Smooth muscle cell (in vitro differentiated cells): ENCODE measurements around the gene SLFN14. TPM values are rescaled to one million over a fixed set of nuclear protein-coding genes. Genes with fewer than 3 reads are reported as not detected.
"Not testable (repeated sequence)": the region's sequence is repeated elsewhere in the genome, so short reads cannot be mapped to it uniquely, and the experiment has no call there.

ENCODE experiments used
- DNase-seq: peaks from one replicate; lab custom pipeline; 2025; ENCODE audit not compliant: unreplicated experiment; lab: John Stamatoyannopoulos, UW
- H2AFZ ChIP-seq: fragments of 200-600 bp; sonication (generic); 2 replicates; pipeline ENCODE4 v1.6.0; 2016; ENCODE audit warnings: antibody characterized with exemption, low read depth, mild to moderate bottlenecking
- H3F3A ChIP-seq: fragments of 200-600 bp; sonication (generic); 2 replicates; pipeline ENCODE4 v1.6.0; 2017; ENCODE audit warnings: antibody characterized with exemption, low read depth
- H3K27ac ChIP-seq: fragments of 200-600 bp; sonication (generic); 2 replicates; pipeline ENCODE4 v1.5.1; 2016; ENCODE audit warnings: low read depth, mild to moderate bottlenecking
- H3K27me3 ChIP-seq: fragments of 200-600 bp; sonication (generic); 2 replicates; pipeline ENCODE4 v1.6.1; 2016; ENCODE audit warnings: low read depth, mild to moderate bottlenecking
- H3K36me3 ChIP-seq: fragments of 200-600 bp; sonication (generic); 2 replicates; pipeline ENCODE4 v1.5.1; 2016; ENCODE audit warnings: low read depth
- H3K4me1 ChIP-seq: fragments of 200-600 bp; sonication (generic); 2 replicates; pipeline ENCODE4 v1.5.1; 2016; ENCODE audit warnings: low read depth
- H3K4me2 ChIP-seq: fragments of 200-600 bp; sonication (generic); 2 replicates; pipeline ENCODE4 v1.6.0; 2016; ENCODE audit warnings: mild to moderate bottlenecking
- H3K4me3 ChIP-seq: fragments of 200-600 bp; sonication (generic); 2 replicates; pipeline ENCODE4 v1.5.1; 2016; ENCODE audit warnings: mild to moderate bottlenecking
- H3K79me2 ChIP-seq: fragments of 200-600 bp; sonication (generic); 2 replicates; pipeline ENCODE4 v1.6.0; 2016; ENCODE audit warnings: low read depth, mild to moderate bottlenecking
- H3K9ac ChIP-seq: fragments of 200-600 bp; sonication (generic); 2 replicates; pipeline ENCODE4 v1.6.0; 2016; ENCODE audit warnings: low read depth
- H3K9me3 ChIP-seq: fragments of 200-600 bp; sonication (generic); replicated peaks from 2 replicates; pipeline ENCODE4 v1.5.1; 2016; ENCODE audit warnings: low read depth
- H4K20me1 ChIP-seq: fragments of 200-600 bp; sonication (generic); 2 replicates; pipeline ENCODE4 v1.6.0; 2016; ENCODE audit warnings: low read depth
- WGBS: methylation state at CpG from one replicate; pipeline ENCODE4 v1.1.7; 2016; ENCODE audit warnings: low lambda C conversion rate; 5-methylcytosine and 5-hydroxymethylcytosine counted together
- polyA plus RNA-seq: library from polyadenylated mRNA; unstranded; fragments of >200 nt; fragmentation: Nextera tagmentation; extraction: Ambion mirVana; gene quantifications from 2 replicates; pipeline ENCODE4 v1.2.1, GENCODE V29; 2016
- total RNA-seq: library from RNA; depleted of rRNA; stranded (reverse); fragments of >200 nt; gene quantifications from 2 replicates; pipeline ENCODE4 v1.2.3, GENCODE V29; 2014
- TF ChIP-seq, protein P1 (sequence below): fragments of 200-600 bp; sonication (generic); IDR thresholded peaks from 2 replicates; pipeline ENCODE4 v1.5.1; 2017; ENCODE audit warnings: borderline replicate concordance, mild to moderate bottlenecking, antibody characterized with exemption; ENCODE audit not compliant: insufficient read depth, poor library complexity, severe bottlenecking

The SLFN14 gene
- total and polyA plus RNA-seq, 2 experiments from 2014 or later: not detected

GRCh38 chr17:35531160-35531559 is 29.5 kb downstream of the SLFN14 start:
- Histone ChIP-seq H2AFZ (no peak overlapping the region), H3K9me3 (no peaks in the 10 kb centered on the region), H3K27ac (no peak overlapping the region), H3K9ac (no peak overlapping the region), H3K4me1 (no peaks in the 10 kb centered on the region), H4K20me1 (no peaks in the 10 kb centered on the region), H3K4me2 (no peak overlapping the region), H3K27me3 (no peaks in the 10 kb centered on the region), H3F3A (no peaks in the 10 kb centered on the region), H3K4me3 (no peak overlapping the region), H3K79me2 (no peaks in the 10 kb centered on the region), H3K36me3 (no peaks in the 10 kb centered on the region)
- 97% methylated on average over 1 of the region's 1 CpG for WGBS
- DNase-seq: no peak
- TF ChIP-seq, protein P1, sequence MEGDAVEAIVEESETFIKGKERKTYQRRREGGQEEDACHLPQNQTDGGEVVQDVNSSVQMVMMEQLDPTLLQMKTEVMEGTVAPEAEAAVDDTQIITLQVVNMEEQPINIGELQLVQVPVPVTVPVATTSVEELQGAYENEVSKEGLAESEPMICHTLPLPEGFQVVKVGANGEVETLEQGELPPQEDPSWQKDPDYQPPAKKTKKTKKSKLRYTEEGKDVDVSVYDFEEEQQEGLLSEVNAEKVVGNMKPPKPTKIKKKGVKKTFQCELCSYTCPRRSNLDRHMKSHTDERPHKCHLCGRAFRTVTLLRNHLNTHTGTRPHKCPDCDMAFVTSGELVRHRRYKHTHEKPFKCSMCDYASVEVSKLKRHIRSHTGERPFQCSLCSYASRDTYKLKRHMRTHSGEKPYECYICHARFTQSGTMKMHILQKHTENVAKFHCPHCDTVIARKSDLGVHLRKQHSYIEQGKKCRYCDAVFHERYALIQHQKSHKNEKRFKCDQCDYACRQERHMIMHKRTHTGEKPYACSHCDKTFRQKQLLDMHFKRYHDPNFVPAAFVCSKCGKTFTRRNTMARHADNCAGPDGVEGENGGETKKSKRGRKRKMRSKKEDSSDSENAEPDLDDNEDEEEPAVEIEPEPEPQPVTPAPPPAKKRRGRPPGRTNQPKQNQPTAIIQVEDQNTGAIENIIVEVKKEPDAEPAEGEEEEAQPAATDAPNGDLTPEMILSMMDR: no peak

DNA sequence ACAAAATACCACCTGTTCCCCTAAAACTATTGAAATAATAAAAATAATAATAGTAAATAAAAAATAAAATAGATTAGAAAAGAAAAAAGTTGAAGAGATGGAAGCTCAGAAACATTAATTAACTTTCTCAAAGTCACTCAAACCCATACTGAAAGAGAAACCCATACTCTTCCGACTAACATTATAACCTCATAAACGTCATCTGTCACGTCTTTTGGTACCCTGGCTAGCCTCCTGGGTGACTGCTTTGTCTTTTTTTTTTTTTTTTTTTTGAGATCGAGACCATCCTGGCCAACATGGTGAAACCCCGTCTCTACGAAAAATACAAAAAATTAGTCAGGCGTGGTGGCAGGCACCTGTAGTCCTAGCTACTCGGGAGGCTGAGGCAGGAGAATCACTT is 30.8 kb downstream of the SLFN14 start:
- no peaks in the 10 kb centered on the region for H4K20me1 ChIP-seq
- WGBS: 94% methylated on average over 8 of the region's 8 CpGs

GRCh38 chr17:35529326-35529725 is 31.3 kb downstream of the SLFN14 start:
- not testable (repeated sequence) for H3K27me3 ChIP-seq, H3K79me2 ChIP-seq, H3K4me3 ChIP-seq, H3K4me1 ChIP-seq, H3K27ac ChIP-seq, H3K9ac ChIP-seq, H2AFZ ChIP-seq, H4K20me1 ChIP-seq, H3F3A ChIP-seq, H3K4me2 ChIP-seq, DNase-seq, H3K36me3 ChIP-seq, H3K9me3 ChIP-seq
- 100% methylated on average over 1 of the region's 1 CpG for WGBS

More for the DNA sequence above, 30.8 kb downstream of the SLFN14 start:
- H3K79me2 ChIP-seq: no peaks in the 10 kb centered on the region
- no peaks in the 10 kb centered on the region for H3K9me3 ChIP-seq
- H3F3A ChIP-seq: no peaks in the 10 kb centered on the region
- H3K4me3 ChIP-seq: no peak overlapping the region
- no peaks in the 10 kb centered on the region for H3K36me3 ChIP-seq
- H3K4me1 ChIP-seq: no peaks in the 10 kb centered on the region
- no peak overlapping the region for H3K9ac ChIP-seq
- H3K27ac ChIP-seq: no peak overlapping the region
- no peak overlapping the region for H2AFZ ChIP-seq
- H3K27me3 ChIP-seq: peaks cover 4% of the 10 kb centered on the region
- H3K4me2 ChIP-seq: no peak overlapping the region
- DNase-seq: no peak
- TF ChIP-seq, protein P1: no peak

- no peak overlapping the region for H3K4me2 ChIP-seq
- peaks cover 4% of the 10 kb centered on the region for H3K27me3 ChIP-seq
- H3K9me3 ChIP-seq: no peaks in the 10 kb centered on the region
- H3K79me2 ChIP-seq: no peaks in the 10 kb centered on the region
- TF ChIP-seq, protein P1: no peak
- no peaks in the 10 kb centered on the region for H4K20me1 ChIP-seq
- H3K4me1 ChIP-seq: no peaks in the 10 kb centered on the region
- H3F3A ChIP-seq: no peaks in the 10 kb centered on the region
- DNase-seq: no peak
- no peaks in the 10 kb centered on the region for H3K36me3 ChIP-seq
- H2AFZ ChIP-seq: no peak overlapping the region
- no peak overlapping the region for H3K27ac ChIP-seq
- H3K4me3 ChIP-seq: no peak overlapping the region
- H3K9ac ChIP-seq: no peak overlapping the region
- WGBS: 75% methylated on average over 4 of the region's 4 CpGs
Observed at GRCh38 chr17:35523296-35523695, 37.3 kb downstream of the SLFN14 start.

GRCh38 chr17:35521654-35522256 is 38.9 kb downstream of the SLFN14 start:
- not testable (repeated sequence) for H3K27ac ChIP-seq, H3K9ac ChIP-seq, DNase-seq, H3K4me2 ChIP-seq, H3K4me1 ChIP-seq, H3K9me3 ChIP-seq, H2AFZ ChIP-seq, H3F3A ChIP-seq, H3K4me3 ChIP-seq, H3K36me3 ChIP-seq, H3K27me3 ChIP-seq, H3K79me2 ChIP-seq, H4K20me1 ChIP-seq
- 75% methylated on average over 5 of the region's 5 CpGs for WGBS
